Measurements from ENCODE around the gene QPCT. TPM values are rescaled to one million over a fixed set of nuclear protein-coding genes. Genes with fewer than 3 reads are reported as not detected.

Gene QPCT
- polyA plus RNA-seq, 1 of the 3 experiments (the other 2 are of a cell fraction), result 0.12 TPM

- WGBS (ENCODE audit: low lambda C conversion rate), result 85% methylated on average over 2 of the region's 2 CpGs
- no peak overlapping the region for H3K4me2 ChIP-seq
- H3K27ac ChIP-seq (ENCODE audit: low read depth in 2 of 2, low read length in 1 of 2), result no peak overlapping the region
- H2AFZ ChIP-seq (ENCODE audit: low read depth), result no peak overlapping the region
- no peaks in the 10 kb centered on the region for H3F3A ChIP-seq (replicated peaks; ENCODE audit: insufficient read depth)
- H3K9me3 ChIP-seq, result no peaks in the 10 kb centered on the region
- no peak overlapping the region for H3K9ac ChIP-seq
- no peaks in the 10 kb centered on the region for H4K20me1 ChIP-seq (ENCODE audit: insufficient read depth)
- no peak for TF ChIP-seq FOSL2 (IDR thresholded peaks at IDR 0.05; ENCODE audit: borderline replicate concordance, low read depth)
- no peak for TF ChIP-seq RXRA (IDR thresholded peaks at IDR 0.05; ENCODE audit: borderline replicate concordance, low read depth)
- no peak for TF ChIP-seq POLR2AphosphoS5 (IDR thresholded peaks at IDR 0.05; ENCODE audit: low read depth, low read length)
- no peak for TF ChIP-seq RAD21 (IDR thresholded peaks at IDR 0.05; ENCODE audit: low read length)
- TF ChIP-seq MEF2A (IDR thresholded peaks at IDR 0.05; ENCODE audit: borderline replicate concordance, low read depth), result no peak
- no peak for TF ChIP-seq FOXM1 (IDR thresholded peaks at IDR 0.05; ENCODE audit: low read depth)
- no peak for TF ChIP-seq TAF1 (IDR thresholded peaks at IDR 0.05; ENCODE audit: borderline replicate concordance, low read depth, low read length)
- TF ChIP-seq GABPA (IDR thresholded peaks at IDR 0.05; ENCODE audit: low read depth), result no peak
- TF ChIP-seq ELF1 (IDR thresholded peaks at IDR 0.05), result no peak
- no peak for TF ChIP-seq SIN3A (IDR thresholded peaks at IDR 0.05; ENCODE audit: borderline replicate concordance, low read depth, low read length)
- TF ChIP-seq, protein P1, sequence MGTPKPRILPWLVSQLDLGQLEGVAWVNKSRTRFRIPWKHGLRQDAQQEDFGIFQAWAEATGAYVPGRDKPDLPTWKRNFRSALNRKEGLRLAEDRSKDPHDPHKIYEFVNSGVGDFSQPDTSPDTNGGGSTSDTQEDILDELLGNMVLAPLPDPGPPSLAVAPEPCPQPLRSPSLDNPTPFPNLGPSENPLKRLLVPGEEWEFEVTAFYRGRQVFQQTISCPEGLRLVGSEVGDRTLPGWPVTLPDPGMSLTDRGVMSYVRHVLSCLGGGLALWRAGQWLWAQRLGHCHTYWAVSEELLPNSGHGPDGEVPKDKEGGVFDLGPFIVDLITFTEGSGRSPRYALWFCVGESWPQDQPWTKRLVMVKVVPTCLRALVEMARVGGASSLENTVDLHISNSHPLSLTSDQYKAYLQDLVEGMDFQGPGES (IDR thresholded peaks at IDR 0.05; ENCODE audit: low read depth, low read length), result no peak
- no peaks in the 10 kb centered on the region for H3K79me2 ChIP-seq (ENCODE audit: insufficient read depth)
- H3K4me1 ChIP-seq (ENCODE audit: control insufficient read depth in 1 of 2, insufficient read depth in 2 of 2, low read depth in 1 of 2, low read length in 1 of 2), result peaks cover 0 to 6% of the 10 kb centered on the region in 2 experiments; a peak in 2 of 4 replicates
- H3K36me3 ChIP-seq (replicated peaks in 1 of 2; ENCODE audit: control insufficient read depth in 1 of 2, insufficient read depth in 2 of 2, low read length in 1 of 2), result no peaks in the 10 kb centered on the region
- no peaks in the 10 kb centered on the region for H3K27me3 ChIP-seq (ENCODE audit: insufficient read depth)
- H3K9me2 ChIP-seq, result no peaks in the 10 kb centered on the region
- H3K4me3 ChIP-seq (ENCODE audit: low read depth in 2 of 2, low read length in 1 of 2), result no peak overlapping the region
- POLR2A ChIA-PET, result no interaction called here
- CTCF ChIA-PET, result interaction anchor here (0.6 to 2.7 kb wide), 5 partner anchors 10 to 542 kb away, joined by 3 to 11 read pairs (median 4); no protein-coding TSS in a partner anchor
- no peak for DNase-seq
Measured at GRCh38 chr2:37335604-37336003, 8.8 kb upstream of the QPCT start.

GRCh38 chr2:37337620-37338280, 6.7 kb upstream of the QPCT start:
- 80% methylated on average over 7 of the region's 7 CpGs for WGBS (ENCODE audit: low lambda C conversion rate)
- H3K4me1 ChIP-seq (ENCODE audit: control insufficient read depth in 1 of 2, insufficient read depth in 2 of 2, low read depth in 1 of 2, low read length in 1 of 2), result peaks cover 0 to 10% of the 10 kb centered on the region in 2 experiments; a peak in 2 of 4 replicates
- no peaks in the 10 kb centered on the region for H4K20me1 ChIP-seq (ENCODE audit: insufficient read depth)
- H3K79me2 ChIP-seq (ENCODE audit: insufficient read depth), result no peaks in the 10 kb centered on the region
- no peaks in the 10 kb centered on the region for H3F3A ChIP-seq (replicated peaks; ENCODE audit: insufficient read depth)
- ChIA-PET CTCF (interaction anchor here (1.1 to 3.0 kb wide), 3 partner anchors 10 to 58 kb away, joined by 3 to 11 read pairs (median 11); no protein-coding TSS in a partner anchor), POLR2A (no interaction called here)
- H3K27me3 ChIP-seq (ENCODE audit: insufficient read depth), result no peaks in the 10 kb centered on the region
- no peaks in the 10 kb centered on the region for H3K9me3 ChIP-seq
- no peaks in the 10 kb centered on the region for H3K9me2 ChIP-seq
- H3K4me2 ChIP-seq, result no peak overlapping the region
- H3K27ac ChIP-seq (ENCODE audit: low read depth in 2 of 2, low read length in 1 of 2), result no peak overlapping the region
- no peak overlapping the region for H2AFZ ChIP-seq (ENCODE audit: low read depth)
- no peak for DNase-seq
- H3K36me3 ChIP-seq (replicated peaks in 1 of 2; ENCODE audit: control insufficient read depth in 1 of 2, insufficient read depth in 2 of 2, low read length in 1 of 2), result no peaks in the 10 kb centered on the region
- no peak overlapping the region for H3K9ac ChIP-seq
- no peak overlapping the region for H3K4me3 ChIP-seq (ENCODE audit: low read depth in 2 of 2, low read length in 1 of 2)
- TF ChIP-seq, protein P2, sequence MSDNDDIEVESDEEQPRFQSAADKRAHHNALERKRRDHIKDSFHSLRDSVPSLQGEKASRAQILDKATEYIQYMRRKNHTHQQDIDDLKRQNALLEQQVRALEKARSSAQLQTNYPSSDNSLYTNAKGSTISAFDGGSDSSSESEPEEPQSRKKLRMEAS (IDR thresholded peaks at IDR 0.05; ENCODE audit: low read depth), result no peak
- TF ChIP-seq GATA2 (CRISPR knock-in tag; IDR thresholded peaks at IDR 0.05) (no peak), RFX5 (IDR thresholded peaks at IDR 0.05; ENCODE audit: low read length) (no peak), SIN3A (IDR thresholded peaks at IDR 0.05; ENCODE audit: borderline replicate concordance, low read depth, low read length) (no peak), ELF1 (IDR thresholded peaks at IDR 0.05) (no peak), NFIC (IDR thresholded peaks at IDR 0.05; ENCODE audit: borderline replicate concordance) (no peak), FOXM1 (IDR thresholded peaks at IDR 0.05; ENCODE audit: low read depth) (no peak), CTCF (IDR thresholded peaks at IDR 0.05) (no peak)
- TF ChIP-seq, protein P3, sequence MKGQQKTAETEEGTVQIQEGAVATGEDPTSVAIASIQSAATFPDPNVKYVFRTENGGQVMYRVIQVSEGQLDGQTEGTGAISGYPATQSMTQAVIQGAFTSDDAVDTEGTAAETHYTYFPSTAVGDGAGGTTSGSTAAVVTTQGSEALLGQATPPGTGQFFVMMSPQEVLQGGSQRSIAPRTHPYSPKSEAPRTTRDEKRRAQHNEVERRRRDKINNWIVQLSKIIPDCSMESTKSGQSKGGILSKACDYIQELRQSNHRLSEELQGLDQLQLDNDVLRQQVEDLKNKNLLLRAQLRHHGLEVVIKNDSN (IDR thresholded peaks at IDR 0.05; ENCODE audit: borderline replicate concordance, low read depth), result no peak
- TF ChIP-seq, protein P1 (IDR thresholded peaks at IDR 0.05; ENCODE audit: low read depth, low read length), result no peak
- TF ChIP-seq, protein P4, sequence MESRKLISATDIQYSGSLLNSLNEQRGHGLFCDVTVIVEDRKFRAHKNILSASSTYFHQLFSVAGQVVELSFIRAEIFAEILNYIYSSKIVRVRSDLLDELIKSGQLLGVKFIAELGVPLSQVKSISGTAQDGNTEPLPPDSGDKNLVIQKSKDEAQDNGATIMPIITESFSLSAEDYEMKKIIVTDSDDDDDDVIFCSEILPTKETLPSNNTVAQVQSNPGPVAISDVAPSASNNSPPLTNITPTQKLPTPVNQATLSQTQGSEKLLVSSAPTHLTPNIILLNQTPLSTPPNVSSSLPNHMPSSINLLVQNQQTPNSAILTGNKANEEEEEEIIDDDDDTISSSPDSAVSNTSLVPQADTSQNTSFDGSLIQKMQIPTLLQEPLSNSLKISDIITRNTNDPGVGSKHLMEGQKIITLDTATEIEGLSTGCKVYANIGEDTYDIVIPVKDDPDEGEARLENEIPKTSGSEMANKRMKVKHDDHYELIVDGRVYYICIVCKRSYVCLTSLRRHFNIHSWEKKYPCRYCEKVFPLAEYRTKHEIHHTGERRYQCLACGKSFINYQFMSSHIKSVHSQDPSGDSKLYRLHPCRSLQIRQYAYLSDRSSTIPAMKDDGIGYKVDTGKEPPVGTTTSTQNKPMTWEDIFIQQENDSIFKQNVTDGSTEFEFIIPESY (IDR thresholded peaks at IDR 0.05; ENCODE audit: borderline replicate concordance, low read depth), result no peak

Measured in SK-N-SH (cell line).